Vagina (tissue), 2 donors: Measurements from ENCODE around the gene ZCCHC10. TPM values are rescaled to one million over a fixed set of nuclear protein-coding genes. Genes with fewer than 3 reads are reported as not detected.

ENCODE experiments used
- DNase-seq, 2 donors: peaks; one replicate each; pipeline ENCODE4 v3.0.0-alpha.2; 2017; ENCODE audit errors: extremely low spot score in 2 of 2
- H3K27ac ChIP-seq: fragments of 200-600 bp; sonication (generic); one replicate; pipeline ENCODE4 v1.5.1; 2019
- H3K27me3 ChIP-seq: fragments of 200-600 bp; sonication (generic); one replicate; pipeline ENCODE4 v1.5.1; 2019
- H3K36me3 ChIP-seq, 2 donors: fragments of 200-600 bp; sonication (generic); one replicate each; pipeline ENCODE4 v1.5.1; 2017 to 2019
- H3K4me1 ChIP-seq: fragments of 200-600 bp; sonication (generic); one replicate; pipeline ENCODE4 v1.5.1; 2019
- H3K4me3 ChIP-seq, 2 donors: fragments of 200-600 bp; sonication (generic); 1 replicate in 1 of 2; 2 replicates in 1 of 2; pipeline ENCODE4 v1.5.1; 2016 to 2019
- H3K9me3 ChIP-seq: fragments of 200-600 bp; sonication (generic); one replicate; pipeline ENCODE4 v1.5.1; 2019
- CTCF ChIP-seq, 3 experiments: fragments of 450-650 bp in 2 of 3; fragments of 200-600 bp in 1 of 3; sonication (generic) in 1 of 3; IDR thresholded peaks; one replicate each; pipeline ENCODE4 v1.5.1; 2017 to 2019; ENCODE audit warnings: antibody characterized with exemption in 3 of 3, mild to moderate bottlenecking in 2 of 3, moderate library complexity in 2 of 3
- POLR2A ChIP-seq, 2 donors: fragments of 450-650 bp; IDR thresholded peaks; one replicate each; pipeline ENCODE4 v1.6.1; 2017; ENCODE audit warnings: antibody characterized with exemption in 2 of 2, mild to moderate bottlenecking in 2 of 2, moderate library complexity in 2 of 2
- POLR2AphosphoS5 ChIP-seq, 2 donors: sonication (generic); formaldehyde crosslinking; IDR thresholded peaks; one replicate each; pipeline ENCODE4 v1.9.0; 2017; ENCODE audit warnings: antibody characterized with exemption in 2 of 2, mild to moderate bottlenecking in 2 of 2, low read depth in 1 of 2; ENCODE audit not compliant: insufficient read depth in 1 of 2
- intact Hi-C: fragments of 100-400 bp; cut with DNase I; formaldehyde crosslinking; loops from one replicate; pipeline ENCODE4 v1.15.1; 2023
- total RNA-seq: library from RNA; depleted of rRNA; stranded (reverse); fragments of >200 nt; gene quantifications from one replicate; pipeline ENCODE4 v1.2.3, GENCODE V29; 2016

Gene ZCCHC10
- total RNA-seq, 1 donor from 2014 or later, result 29.2 TPM

GRCh38 chr5:133065471-133065870, 39.1 kb upstream of the ZCCHC10 start:
- no peak for DNase-seq
- TF ChIP-seq POLR2A (IDR thresholded peaks at IDR 0.05), result no peak
- no peak for TF ChIP-seq CTCF (IDR thresholded peaks at IDR 0.05)
- TF ChIP-seq POLR2AphosphoS5 (IDR thresholded peaks at IDR 0.05; ENCODE audit: insufficient read depth in 1 of 2, low read depth in 1 of 2), result peak in 1 of 2 donors; percentile 33
- peaks cover 0 to 35% of the 10 kb centered on the region in 2 donors for H3K36me3 ChIP-seq
- peaks cover 41% of the 10 kb centered on the region for H3K4me1 ChIP-seq
- intact Hi-C loops, result no loop called here
- H3K27ac ChIP-seq, result no peak overlapping the region
- H3K4me3 ChIP-seq, result no peak overlapping the region
- no peaks in the 10 kb centered on the region for H3K27me3 ChIP-seq
- H3K9me3 ChIP-seq, result no peaks in the 10 kb centered on the region

GRCh38 chr5:133063965-133064364, 37.6 kb upstream of the ZCCHC10 start:
- TF ChIP-seq POLR2AphosphoS5 (IDR thresholded peaks at IDR 0.05; ENCODE audit: insufficient read depth in 1 of 2, low read depth in 1 of 2) (no peak), POLR2A (IDR thresholded peaks at IDR 0.05) (no peak), CTCF (IDR thresholded peaks at IDR 0.05) (no peak)
- Histone ChIP-seq H3K9me3 (no peaks in the 10 kb centered on the region), H3K27ac (no peak overlapping the region), H3K4me3 (no peak overlapping the region), H3K36me3 (peaks cover 0 to 20% of the 10 kb centered on the region in 2 donors), H3K27me3 (no peaks in the 10 kb centered on the region), H3K4me1 (peaks cover 41% of the 10 kb centered on the region)
- intact Hi-C loops, result no loop called here
- DNase-seq, result no peak

GRCh38 chr5:133062276-133062675, 35.9 kb upstream of the ZCCHC10 start:
- TF ChIP-seq CTCF (IDR thresholded peaks at IDR 0.05) (no peak), POLR2A (IDR thresholded peaks at IDR 0.05) (no peak), POLR2AphosphoS5 (IDR thresholded peaks at IDR 0.05; ENCODE audit: insufficient read depth in 1 of 2, low read depth in 1 of 2) (no peak)
- Histone ChIP-seq H3K4me1 (peaks cover 53% of the 10 kb centered on the region), H3K4me3 (no peak overlapping the region), H3K27me3 (no peaks in the 10 kb centered on the region), H3K27ac (no peak overlapping the region), H3K9me3 (no peaks in the 10 kb centered on the region), H3K36me3 (peaks cover 0 to 5% of the 10 kb centered on the region in 2 donors)
- intact Hi-C loops, result no loop called here
- no peak for DNase-seq

- Histone ChIP-seq H3K4me1 (peaks cover 46% of the 10 kb centered on the region), H3K36me3 (no peaks in the 10 kb centered on the region), H3K9me3 (no peaks in the 10 kb centered on the region), H3K4me3 (no peak overlapping the region), H3K27me3 (no peaks in the 10 kb centered on the region), H3K27ac (no peak overlapping the region)
- DNase-seq, result no peak
- TF ChIP-seq POLR2A (IDR thresholded peaks at IDR 0.05), result no peak
- TF ChIP-seq POLR2AphosphoS5 (IDR thresholded peaks at IDR 0.05; ENCODE audit: insufficient read depth in 1 of 2, low read depth in 1 of 2), result no peak
- no peak for TF ChIP-seq CTCF (IDR thresholded peaks at IDR 0.05)
- intact Hi-C loops, result no loop called here
These were observed 33.3 kb upstream of the ZCCHC10 start for GRCh38 chr5:133059621-133060020.

GRCh38 chr5:133056891-133057290, 30.5 kb upstream of the ZCCHC10 start:
- no peaks in the 10 kb centered on the region for H3K27me3 ChIP-seq
- DNase-seq, result no peak
- peaks cover 44% of the 10 kb centered on the region for H3K4me1 ChIP-seq
- H3K9me3 ChIP-seq, result no peaks in the 10 kb centered on the region
- TF ChIP-seq POLR2A (IDR thresholded peaks at IDR 0.05) (no peak), CTCF (IDR thresholded peaks at IDR 0.05) (no peak), POLR2AphosphoS5 (IDR thresholded peaks at IDR 0.05; ENCODE audit: insufficient read depth in 1 of 2, low read depth in 1 of 2) (no peak)
- H3K36me3 ChIP-seq, result no peaks in the 10 kb centered on the region
- intact Hi-C loops, result no loop called here
- no peak overlapping the region for H3K4me3 ChIP-seq
- H3K27ac ChIP-seq, result no peak overlapping the region
